NCI-H82 (cell line): ENCODE data around the gene ETS2.
A peak's percentile ranks its signal among the peaks of the same experiment; 100 is the strongest.

Experiments
- DNase-seq: peaks from one replicate; lab custom pipeline; 2025; lab: John Stamatoyannopoulos, UW

Gene ETS2

DNA sequence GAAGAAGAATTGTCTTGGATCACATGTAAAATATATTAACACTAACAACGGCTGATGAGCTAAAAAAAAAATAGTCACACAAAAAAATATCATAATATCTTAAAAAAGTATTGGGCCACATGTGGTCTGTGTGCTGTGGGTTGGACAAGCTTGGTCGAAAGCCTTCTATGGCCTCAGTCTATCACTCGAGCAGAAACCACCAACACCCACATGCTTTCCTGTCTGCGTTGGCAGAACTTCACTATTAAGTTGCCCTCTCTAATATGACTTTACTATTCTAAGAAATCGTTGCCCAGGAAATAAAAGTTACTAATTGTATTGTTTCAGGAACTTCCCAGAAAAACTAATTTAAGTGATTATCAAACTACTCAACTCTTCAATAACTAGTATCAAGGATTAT, 28.2 kb upstream of the ETS2 start:
- DNase-seq = no peak

GRCh38 chr21:38780879-38781278, 24.9 kb upstream of the ETS2 start:
- DNase-seq = no peak

- no peak for DNase-seq
Observed at GRCh38 chr21:38784458-38785266, 21.1 kb upstream of the ETS2 start.

GRCh38 chr21:38785483-38785882, 20.2 kb upstream of the ETS2 start:
- DNase-seq = no peak

DNA sequence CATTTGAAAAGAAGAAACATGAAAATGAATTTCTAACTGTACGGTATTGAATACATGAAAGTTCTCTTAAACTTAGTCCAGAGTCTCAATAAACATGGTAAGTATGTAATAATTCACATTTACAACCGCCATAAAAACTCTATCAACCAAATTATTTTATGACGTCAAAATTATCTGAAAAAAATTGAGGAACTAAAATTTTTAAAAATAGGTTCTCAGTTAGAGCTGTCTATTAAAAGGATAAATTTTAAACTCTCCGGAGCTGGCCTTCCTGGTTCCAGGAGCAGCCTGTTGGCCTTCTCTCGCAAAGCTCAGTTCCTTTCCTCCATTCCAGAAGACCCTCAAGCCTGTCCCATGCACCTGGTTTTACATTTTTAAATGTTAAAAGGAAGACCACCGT, 18.7 kb upstream of the ETS2 start:
- no peak for DNase-seq

DNA sequence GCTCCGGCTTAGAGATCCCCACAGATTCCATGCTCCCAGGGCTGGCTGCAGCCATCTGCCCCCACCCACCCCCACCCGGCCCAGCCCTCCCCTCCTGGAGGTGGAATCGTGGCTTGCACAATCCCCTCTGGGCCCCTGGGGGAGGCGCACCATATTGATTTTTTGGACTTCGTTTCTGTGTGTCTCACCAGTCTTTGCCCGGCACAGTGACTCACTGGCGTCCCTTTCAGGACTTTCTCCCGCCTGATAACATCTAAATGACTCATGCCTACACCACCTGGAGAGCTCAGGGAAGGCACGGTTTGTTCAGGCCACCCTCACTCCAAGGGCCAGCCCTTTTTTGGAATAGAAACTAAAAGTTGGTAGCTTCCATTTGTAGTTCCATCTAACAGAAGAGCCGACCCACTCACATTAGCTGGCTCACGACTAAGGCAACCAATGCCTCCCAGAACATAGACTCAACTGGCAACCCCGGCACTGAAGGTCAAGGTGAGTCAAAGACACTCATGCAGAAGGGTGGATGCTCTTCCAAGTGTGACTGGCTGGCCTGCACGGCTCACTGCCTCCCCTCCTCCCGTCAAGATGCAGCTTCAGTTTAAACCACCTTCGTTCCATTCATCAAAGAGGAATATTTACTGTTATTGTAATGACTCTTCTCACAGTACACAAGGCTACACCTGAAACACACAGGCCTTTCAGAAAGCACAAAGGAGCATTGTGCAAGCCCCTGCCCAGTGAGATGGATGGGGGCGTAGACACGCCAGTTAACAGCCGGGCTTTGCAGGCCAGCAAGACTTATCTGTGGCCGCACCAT, 18.1 kb upstream of the ETS2 start:
- peak; percentile 10 for DNase-seq

DNA sequence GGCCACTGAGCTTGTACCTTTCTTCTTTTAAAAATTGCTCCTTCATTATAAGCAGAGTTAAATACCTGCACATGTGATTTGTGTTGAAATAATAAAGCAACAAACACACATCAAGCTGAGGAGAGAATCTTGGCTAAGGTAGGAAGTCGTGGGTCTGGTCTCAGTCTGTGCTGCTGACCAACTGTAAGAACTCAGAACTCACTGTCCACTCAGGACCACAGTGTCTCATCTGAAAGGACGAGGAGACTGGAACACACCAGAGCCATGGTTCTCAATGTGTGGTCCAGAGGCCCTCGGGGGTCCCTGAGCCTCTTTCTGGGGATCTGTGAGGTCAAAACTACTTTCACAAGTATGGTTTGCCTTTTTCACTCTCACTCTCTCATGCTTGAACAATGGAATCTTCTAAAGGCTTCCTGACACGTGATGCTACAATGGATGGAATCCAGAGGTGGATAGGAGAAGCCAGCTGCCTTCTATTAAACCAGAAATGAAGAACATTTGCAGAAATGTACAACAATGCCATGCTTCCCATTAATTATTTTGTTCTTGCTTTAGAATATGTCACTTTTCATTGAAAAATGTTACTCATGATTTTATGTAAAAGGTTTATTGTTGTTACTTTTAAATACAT, 17.3 kb upstream of the ETS2 start:
- DNase-seq = no peak

DNA sequence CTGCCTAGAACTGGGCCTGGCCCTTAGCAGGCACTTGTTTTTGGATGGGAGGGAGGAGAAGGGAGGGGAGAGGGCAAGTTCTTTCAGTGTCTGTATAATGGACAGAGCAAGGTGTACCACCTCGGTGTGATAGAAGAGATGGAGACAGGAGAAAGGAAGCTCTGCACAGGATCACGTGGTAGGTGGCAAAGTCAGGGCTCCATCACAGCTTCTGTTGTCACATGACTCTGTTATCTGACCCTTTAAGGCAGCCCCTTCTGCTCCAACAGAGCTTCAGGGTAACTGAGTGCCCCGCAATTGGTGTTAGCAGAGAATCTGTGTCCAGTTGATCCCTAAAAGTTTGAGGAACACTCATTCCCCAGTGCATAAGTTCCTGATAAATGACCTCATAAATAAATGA, 16.5 kb upstream of the ETS2 start:
- no peak for DNase-seq

- no peak for DNase-seq
Observed at GRCh38 chr21:38790059-38790458, 15.7 kb upstream of the ETS2 start.

- DNase-seq = no peak
Observed at GRCh38 chr21:38790961-38791360, 14.8 kb upstream of the ETS2 start.

DNA sequence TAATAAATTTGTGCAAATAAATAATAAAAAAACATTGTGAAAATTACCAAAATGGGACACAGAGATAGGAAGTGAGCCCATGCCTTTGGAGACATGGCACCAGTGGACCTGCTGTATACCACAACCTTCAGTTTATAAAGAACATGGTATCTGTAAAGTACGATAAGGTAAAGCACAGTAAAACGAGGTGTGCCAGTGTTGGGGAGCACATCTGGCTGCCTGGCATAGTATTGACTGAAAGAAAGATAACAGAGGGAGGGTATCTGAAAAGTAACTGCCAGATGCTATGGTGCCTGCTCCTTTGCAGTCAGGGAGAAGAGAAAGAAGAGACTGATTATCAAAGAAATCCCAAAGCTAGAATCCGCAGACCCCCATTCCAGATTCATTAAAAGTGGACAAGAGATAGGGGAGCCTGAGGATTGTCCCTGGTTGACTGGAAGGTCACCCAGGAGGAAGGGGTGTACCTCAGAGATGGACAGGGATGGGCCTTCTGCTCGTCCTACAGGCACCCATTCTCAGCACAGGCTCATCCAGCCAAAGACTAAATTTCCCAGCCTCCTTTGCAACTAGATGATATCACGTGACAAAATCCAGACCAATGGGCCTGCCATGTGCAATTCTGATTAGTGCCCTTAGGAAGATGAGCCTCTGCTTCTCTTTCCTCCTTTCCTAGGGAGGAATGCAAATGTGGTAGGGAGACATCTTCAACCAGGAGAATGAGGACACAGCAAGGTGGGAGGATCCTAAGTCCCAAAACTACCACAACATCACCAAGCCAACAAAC, 12.9 kb upstream of the ETS2 start:
- no peak for DNase-seq

DNA sequence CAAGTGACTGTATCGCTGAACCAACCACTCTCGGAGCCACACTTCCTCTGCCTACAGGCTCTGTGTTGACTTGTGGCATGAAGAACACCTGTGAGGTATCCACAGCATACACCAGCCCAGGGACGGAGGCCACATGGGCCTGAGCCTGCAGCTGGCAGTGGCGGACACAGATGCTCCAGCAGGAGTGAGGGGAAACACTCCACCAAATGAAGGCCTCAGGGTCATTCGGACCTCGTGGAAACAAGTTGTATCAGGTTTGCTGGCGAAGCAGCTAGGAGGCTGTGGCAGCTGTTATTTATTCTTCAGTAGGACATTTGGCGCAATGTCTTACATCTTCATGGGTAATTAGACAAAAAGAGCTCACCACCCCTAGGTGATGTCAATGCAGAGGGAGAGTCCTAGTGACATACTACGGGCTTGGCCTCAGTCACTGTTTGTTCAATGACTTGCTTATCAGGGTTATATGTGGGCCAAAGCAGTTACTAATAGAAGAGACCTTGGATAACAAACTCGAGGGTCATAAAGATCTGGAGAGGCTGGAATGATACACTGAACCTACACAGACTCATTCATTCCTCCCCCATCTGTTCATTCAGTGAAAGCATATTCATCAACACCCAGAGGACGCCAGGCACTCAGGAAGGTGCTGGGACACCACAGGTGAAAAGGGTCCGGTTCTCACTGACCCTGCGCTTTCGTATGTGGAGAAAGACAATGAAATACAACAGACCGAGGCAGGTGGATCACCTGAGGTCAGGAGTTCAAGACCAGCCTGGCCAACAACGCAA, 11.6 kb upstream of the ETS2 start:
- DNase-seq = no peak

DNA sequence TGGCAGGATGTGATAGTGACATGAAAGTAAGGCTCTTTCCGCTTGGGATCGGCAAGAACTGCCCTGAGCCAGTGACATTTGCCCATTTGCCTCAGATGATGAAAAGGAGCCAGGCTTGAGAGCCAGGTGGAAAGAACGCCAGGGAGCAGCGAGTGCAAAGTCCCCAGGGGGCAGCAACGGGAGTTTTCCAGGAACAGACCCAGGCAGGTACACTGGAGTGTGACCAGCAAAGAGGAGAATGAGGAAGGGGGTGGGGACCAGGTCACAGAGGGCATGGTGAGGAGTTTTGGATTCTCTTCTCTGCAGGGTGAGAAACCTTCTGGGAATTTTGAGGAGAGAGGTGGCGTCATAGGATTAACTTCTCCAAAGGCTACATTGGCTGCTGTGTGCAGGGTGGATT, 10.8 kb upstream of the ETS2 start:
- no peak for DNase-seq

DNA sequence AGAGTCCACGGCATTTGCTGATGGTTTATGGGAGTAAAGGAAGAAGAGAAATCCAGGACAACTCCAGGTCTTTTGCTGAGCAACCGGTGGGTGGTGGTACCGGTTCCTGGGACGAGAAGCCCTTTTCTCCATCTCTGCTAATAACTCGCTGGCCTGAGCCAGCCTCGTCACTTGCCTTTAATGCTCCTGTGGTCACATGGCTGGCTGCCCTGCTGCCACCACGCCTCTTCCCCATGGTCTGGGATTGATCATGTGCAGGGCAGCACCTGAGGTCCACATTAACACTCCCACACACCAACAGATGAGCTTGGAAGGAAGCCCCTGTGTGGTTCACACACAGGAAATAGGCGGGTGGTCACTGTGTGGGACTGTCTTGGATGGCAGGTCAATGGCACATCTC, 10.3 kb upstream of the ETS2 start:
- no peak for DNase-seq

DNA sequence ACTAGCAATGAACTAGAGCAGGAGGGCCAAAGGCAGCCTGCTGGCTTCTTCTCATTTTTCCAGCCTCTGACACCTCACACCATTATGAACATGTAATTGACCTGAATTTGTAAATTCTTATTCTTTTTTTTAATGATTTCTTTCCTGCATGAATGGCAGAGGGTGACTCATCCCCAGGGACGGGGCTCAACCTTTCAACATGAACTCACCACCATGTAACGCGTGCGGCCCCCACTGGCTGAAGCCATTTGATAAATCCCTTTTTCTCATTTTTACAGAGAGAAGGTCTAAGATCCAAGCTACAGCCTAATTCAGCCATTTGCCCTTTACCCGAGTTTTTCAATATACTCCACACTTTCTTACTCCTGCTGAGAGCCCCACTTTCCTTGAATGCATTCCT, 9.3 kb upstream of the ETS2 start:
- no peak for DNase-seq

GRCh38 chr21:38797470-38797869, 8.3 kb upstream of the ETS2 start:
- no peak for DNase-seq

GRCh38 chr21:38798081-38798480, 7.6 kb upstream of the ETS2 start:
- no peak for DNase-seq

- DNase-seq = peak; percentile 5
Observed at GRCh38 chr21:38798481-38798882, 7.2 kb upstream of the ETS2 start.

- no peak for DNase-seq
Observed at GRCh38 chr21:38800046-38800758, 5.5 kb upstream of the ETS2 start.

GRCh38 chr21:38800924-38801744, 4.6 kb upstream of the ETS2 start:
- no peak for DNase-seq
